IPS-11a (cell line): ENCODE results near the gene CISTR.
"Not testable (repeated sequence)": the region's sequence is repeated elsewhere in the genome, so short reads cannot be mapped to it uniquely, and the experiment has no call there.

Source experiments
- H3K4me3 ChIP-seq: one replicate; pipeline ENCODE4 v1.5.1; 2013; ENCODE audit warnings: low read depth, low read length, control low read depth

CISTR gene

GRCh38 chr12:53764615-53765014 is 12.8 kb upstream of the CISTR start:
- H3K4me3 ChIP-seq, result no peak overlapping the region

DNA sequence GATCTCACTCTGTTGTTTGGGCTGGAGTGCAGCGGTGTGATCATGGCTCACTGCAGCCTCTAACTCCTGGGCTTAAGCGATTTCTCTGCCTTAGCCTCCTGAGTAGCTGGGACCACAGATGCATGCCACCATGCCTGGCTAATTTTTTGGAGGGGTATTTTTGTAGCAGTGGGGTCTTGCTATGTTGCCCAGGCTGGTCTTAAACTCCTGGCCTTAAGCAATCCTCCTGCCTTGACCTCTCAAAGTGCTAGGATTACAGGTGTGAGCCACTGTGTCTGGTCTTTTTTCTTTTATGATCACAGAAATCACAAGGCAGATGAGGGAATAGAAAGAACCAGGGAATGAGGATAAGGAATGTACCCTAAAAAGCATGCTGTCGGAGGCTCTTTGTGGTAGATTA is 11.0 kb upstream of the CISTR start:
- not testable (repeated sequence) for H3K4me3 ChIP-seq

DNA sequence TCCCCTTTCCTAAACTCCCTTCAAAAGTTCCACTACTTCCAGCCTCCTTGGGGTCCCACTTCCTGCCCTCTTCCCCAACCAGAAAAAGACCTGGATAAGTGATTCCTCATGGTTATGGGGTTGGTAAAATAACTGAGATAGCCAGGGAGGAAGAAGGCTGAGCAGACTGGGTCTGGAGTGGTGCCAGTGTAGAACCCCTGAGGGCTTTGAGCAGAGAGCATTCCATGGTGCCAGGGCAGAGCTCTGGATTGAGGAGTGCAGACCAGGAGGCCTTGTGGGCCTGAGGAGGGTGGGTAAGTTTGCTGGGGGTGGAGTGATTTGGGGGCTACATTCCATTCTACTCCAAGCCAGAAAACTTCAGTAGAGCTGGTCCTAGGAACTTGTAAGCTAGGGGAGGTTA is 9.5 kb upstream of the CISTR start:
- no peak overlapping the region for H3K4me3 ChIP-seq

DNA sequence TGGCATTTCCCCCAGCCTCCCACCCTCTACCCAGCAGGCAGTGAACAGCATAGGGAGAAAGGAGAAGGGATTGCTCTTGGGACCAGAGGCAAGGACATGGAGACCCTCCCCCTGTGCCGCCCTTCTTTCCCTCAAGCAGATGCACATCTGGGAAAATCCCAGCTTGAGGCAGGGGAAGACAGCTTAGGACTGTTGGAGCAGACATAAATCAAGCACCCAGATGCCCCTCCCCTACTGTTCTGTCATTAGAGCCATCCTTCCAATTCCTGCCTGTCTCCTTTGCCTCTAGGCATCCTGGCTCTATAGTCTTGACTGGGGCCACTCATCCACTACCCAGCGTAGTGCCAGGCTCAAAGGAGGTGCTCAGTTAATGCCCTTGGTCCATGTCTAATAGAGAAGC is 7.5 kb upstream of the CISTR start:
- no peak overlapping the region for H3K4me3 ChIP-seq

GRCh38 chr12:53758730-53759103 is 6.9 kb upstream of the CISTR start:
- H3K4me3 ChIP-seq, result no peak overlapping the region

DNA sequence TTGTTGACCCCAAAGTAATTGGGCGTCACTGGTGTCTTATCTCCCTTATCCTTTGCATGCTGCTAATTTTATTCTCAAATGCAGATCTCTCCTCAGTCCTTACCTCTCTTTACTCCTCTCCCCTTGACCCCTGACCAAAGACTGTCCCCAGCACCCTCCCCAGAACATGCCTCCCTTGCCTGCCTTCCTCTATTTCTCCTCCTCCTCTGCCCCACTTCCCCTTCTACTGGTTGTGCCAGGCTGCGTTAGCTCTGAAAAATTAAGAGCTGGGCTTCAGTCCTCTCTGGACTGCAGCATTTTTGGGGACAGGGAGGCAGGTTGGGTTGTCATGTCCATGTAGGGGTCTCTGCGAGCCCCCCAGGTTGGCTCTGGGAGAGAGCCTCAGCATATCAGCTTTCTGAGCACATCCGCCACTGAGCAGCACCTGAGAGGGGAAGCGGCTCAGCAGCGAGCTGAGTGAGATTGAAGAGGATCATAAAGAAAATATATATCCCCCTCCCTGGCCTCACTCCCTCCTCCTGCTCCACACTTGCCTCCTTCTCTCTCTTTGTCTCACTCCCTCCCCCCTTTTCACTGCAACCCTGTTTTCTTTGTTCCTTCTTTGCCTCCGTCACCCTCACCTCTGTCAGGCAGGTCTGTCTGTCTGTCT is 6.4 kb upstream of the CISTR start:
- H3K4me3 ChIP-seq, result no peak overlapping the region

DNA sequence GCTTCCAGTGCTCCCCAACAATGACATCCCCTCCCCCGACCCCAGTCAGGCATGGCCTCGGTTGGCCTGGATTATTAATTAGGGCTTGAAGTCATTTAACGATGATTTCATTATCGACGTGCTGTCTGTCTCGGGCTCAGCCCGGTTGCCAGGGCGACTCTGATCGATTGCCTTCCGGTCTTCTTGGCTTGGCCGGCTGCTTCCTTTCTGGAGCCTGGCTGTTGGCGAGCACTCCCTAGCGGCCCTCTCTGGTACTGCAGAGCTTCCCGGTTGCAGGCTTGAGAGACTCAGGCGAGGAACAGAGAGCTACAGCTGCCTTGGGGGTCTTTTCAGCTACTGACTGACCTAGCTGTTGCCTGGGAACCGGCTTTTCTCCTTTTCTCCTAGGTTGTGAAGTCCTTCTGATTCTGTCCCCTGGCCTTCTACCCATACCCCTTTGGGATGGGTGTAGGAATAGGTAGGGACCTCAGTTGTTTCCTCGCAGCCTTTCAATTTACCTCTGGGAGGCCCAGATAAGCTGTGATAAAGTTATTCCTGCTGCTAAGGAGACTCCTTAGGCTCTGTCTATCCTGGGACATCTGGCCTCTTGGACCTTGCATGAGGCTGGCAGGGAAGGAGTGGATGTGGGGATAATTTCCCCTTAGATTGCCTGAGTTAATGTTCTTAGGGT is 5.5 kb upstream of the CISTR start:
- peak overlapping the region; percentile 25 for H3K4me3 ChIP-seq

- H3K4me3 ChIP-seq, result peak overlapping the region; percentile 25
Measured at GRCh38 chr12:53756300-53757100, 4.7 kb upstream of the CISTR start.

DNA sequence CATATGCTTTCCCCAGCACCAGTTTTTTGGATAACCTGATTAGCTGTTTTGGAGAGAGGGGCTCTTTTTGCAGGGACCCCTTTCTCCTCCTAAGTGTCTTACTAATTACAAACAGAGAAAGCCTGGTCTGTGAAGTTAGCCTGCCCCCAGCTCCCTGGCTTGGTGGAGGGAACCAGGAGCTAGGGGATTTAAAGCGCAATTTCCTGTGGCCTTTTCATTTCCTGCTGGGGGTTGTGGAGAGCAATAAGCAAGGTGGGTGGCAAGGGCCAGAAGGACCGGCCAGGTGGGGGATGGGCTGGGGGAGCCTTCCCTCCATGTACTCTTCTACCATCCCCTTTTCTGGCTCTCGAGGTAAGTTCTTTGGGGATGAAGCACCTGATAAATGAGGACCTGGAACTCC is 4.1 kb upstream of the CISTR start:
- no peak overlapping the region for H3K4me3 ChIP-seq

- no peak overlapping the region for H3K4me3 ChIP-seq
Measured at GRCh38 chr12:53755451-53755891, 3.7 kb upstream of the CISTR start.

DNA sequence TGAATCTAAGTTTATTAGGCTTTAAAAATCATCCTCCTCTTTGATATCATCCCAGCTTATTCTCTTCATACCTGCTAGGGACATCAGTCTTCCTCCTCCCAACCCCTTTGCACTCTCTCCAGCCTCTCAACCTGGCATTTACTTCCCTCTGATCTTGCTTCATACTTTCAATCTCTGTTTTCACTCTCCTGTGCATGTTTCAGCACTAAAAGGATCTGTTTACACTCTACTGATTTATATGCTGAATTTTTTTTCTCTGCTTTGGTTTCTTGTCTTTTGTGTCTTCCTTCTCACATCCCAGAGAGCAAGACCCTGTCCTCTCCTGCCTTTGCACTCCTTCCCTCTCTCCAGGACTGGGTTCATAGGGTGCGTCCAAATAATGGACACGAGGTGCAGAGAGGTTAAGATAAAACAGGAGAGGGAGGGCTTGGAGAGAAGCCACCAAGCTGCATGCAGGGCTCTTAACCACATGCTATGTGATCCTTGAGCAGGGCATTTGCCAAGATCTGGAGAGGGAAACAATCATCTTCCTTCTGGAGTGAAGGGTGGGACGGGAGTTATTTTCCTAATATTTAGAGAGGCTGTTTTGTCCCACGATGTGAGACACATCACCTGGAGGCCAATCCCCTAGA is 3.0 kb upstream of the CISTR start:
- H3K4me3 ChIP-seq, result no peak overlapping the region

- no peak overlapping the region for H3K4me3 ChIP-seq
Measured at GRCh38 chr12:53754188-53754585, 2.4 kb upstream of the CISTR start.

GRCh38 chr12:53752621-53753020 is 842 bp upstream of the CISTR start:
- no peak overlapping the region for H3K4me3 ChIP-seq

- H3K4me3 ChIP-seq, result peak overlapping the region; percentile 14
Measured at GRCh38 chr12:53752192-53752601, 418 bp upstream of the CISTR start.

DNA sequence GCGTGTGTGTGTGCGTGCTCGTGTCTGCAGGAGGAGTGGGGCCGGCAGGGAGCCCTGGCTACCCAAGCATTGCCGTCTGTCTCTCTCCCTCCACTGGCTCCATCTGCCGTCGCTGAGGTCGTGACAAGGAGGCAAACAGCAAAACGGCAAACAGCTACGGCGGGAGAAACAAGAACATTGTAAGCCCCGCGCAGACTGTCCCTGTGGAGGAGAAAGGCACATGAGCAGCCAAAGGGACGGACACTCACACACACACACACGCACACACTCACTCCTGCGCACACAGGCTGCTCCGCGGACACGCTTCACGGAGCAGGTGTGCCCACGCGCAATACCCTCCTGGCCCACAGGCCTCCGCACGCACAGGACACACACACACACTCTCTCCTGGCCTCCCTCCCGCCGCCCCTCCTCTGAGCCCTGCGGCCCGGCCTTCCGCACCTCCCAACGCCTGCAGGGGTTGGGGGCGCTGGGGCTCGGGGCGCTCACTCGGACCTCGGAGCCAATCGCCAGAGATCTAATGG is 905 bp downstream of the CISTR start:
- peak overlapping the region; percentile 21 for H3K4me3 ChIP-seq

DNA sequence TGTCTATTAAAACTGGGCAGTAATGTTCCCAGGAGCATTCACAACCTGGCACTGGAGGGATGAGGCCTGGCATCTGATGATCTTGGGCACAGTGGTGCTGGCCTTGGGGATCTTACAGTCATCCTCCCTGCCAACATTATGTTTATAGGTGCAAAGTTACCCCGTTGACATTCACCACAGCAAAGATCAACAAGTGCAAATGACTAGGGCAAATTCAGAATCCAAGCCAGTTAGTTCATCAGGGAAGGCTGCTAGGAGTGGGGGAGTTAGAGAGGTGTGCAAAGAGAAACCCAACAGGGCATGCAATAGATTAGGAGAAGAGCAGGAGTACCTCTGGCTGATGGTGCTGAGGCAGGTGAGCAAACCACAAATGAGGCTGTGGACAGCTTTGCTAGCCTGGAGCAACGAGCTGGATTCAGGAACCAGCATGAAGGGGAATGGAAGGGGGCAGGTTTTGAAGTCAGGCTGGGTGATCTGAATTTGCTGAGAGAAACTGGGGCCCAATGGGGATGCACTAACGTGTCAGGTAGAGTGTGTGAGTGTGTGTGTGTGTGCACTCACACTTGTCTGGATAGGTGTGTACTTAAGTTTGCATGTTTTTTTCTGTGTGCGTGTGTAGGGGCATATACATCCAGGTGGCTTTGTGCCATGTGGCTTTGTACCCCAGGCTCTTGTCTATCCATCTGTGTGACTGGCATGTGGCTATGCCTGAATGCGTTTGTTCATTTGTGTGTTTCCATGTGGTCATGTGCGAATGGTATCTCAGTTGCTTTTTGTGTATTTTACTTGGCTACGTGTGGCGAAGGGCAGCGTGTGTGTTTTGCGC is 1.6 kb downstream of the CISTR start:
- no peak overlapping the region for H3K4me3 ChIP-seq

DNA sequence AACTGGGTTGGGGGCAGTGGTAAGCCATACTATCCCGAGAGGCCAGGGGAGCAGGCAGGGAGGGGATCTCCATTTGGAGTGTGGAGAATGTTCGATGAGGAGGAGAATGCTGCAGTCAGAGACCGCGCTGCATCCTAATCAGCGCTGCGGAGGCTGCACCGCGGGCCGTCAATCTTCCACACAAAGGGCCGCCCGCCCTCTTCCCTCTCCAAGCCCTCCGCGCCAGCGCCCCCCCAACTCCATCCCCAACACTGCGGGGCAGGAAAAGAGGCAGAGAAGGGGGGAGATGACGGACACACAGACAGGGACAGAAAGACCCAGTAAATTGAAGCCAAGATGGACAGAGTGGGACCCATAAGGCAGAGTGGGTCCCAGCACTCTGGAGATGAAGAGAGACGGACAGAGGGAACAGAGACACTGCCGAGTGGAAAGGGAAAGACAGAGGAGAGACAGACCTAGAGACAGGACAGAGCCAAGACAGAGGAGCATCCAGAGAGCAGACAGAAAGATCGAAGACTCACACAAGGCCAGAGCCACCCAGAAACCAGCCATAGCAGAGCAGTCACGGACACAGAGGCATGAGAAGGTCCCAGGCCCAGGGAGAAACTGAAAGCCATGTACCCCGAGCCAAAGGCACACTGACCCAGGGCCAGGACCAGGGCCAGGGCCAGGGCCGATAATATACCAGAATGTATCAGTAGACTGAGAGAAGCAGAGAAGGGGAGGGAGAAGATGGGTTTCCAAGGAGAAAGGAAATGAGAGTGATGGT is 3.5 kb downstream of the CISTR start:
- no peak overlapping the region for H3K4me3 ChIP-seq

- H3K4me3 ChIP-seq, result no peak overlapping the region
Measured at GRCh38 chr12:53747095-53747494, 4.7 kb downstream of the CISTR start.

- no peak overlapping the region for H3K4me3 ChIP-seq
Measured at GRCh38 chr12:53746592-53747092, 5.1 kb downstream of the CISTR start.

- no peak overlapping the region for H3K4me3 ChIP-seq
Measured at GRCh38 chr12:53744751-53745150, 7.0 kb downstream of the CISTR start.
